Liver (tissue), 9 donors: ENCODE data around the gene ARHGEF1. TPM values are rescaled to one million over a fixed set of nuclear protein-coding genes. Genes with fewer than 3 reads are reported as not detected.

ENCODE experiments used
- DNase-seq: peaks from one replicate; pipeline ENCODE4 v3.0.0-alpha.2; 2017; ENCODE audit warnings: low spot score
- H3K27ac ChIP-seq, 2 donors: one replicate each; pipeline ENCODE4 v1.7.0; 2013; ENCODE audit warnings: inconsistent platforms in 2 of 2, low read length in 2 of 2, control low read depth in 1 of 2, low read depth in 1 of 2, mild to moderate bottlenecking in 1 of 2
- H3K27me3 ChIP-seq, 4 donors: one replicate each; pipeline versions ENCODE4 v1.6.1 to v1.7.0; 2013; ENCODE audit warnings: low read length in 3 of 4, inconsistent platforms in 1 of 4, mild to moderate bottlenecking in 1 of 4, moderate library complexity in 1 of 4; ENCODE audit not compliant: control insufficient read depth in 4 of 4, insufficient read depth in 4 of 4
- H3K36me3 ChIP-seq, 4 donors: one replicate each; pipeline versions ENCODE4 v1.6.1 to v1.7.0; 2013; ENCODE audit warnings: low read length in 3 of 4, mild to moderate bottlenecking in 3 of 4, low read depth in 1 of 4, moderate library complexity in 1 of 4; ENCODE audit not compliant: control insufficient read depth in 4 of 4, insufficient read depth in 3 of 4
- H3K4me1 ChIP-seq, 4 donors: one replicate each; pipeline versions ENCODE4 v1.6.1 to v1.7.0; 2013; ENCODE audit warnings: low read length in 3 of 4, mild to moderate bottlenecking in 3 of 4, moderate library complexity in 1 of 4; ENCODE audit not compliant: control insufficient read depth in 4 of 4, insufficient read depth in 4 of 4
- H3K4me3 ChIP-seq, 3 donors: one replicate each; pipeline versions ENCODE4 v1.6.1 to v1.7.0; 2013; ENCODE audit warnings: low read length in 3 of 3, control low read depth in 1 of 3, low read depth in 1 of 3, mild to moderate bottlenecking in 1 of 3
- H3K9ac ChIP-seq, 2 donors: one replicate each; pipeline ENCODE4 v1.7.0; 2013; ENCODE audit warnings: low read length in 2 of 2, mild to moderate bottlenecking in 2 of 2, moderate library complexity in 2 of 2, control low read depth in 1 of 2, low read depth in 1 of 2
- H3K9me3 ChIP-seq, 4 donors: one replicate each; pipeline versions ENCODE4 v1.6.1 to v1.7.0; 2013; ENCODE audit warnings: low read length in 3 of 4; ENCODE audit not compliant: control insufficient read depth in 4 of 4
- CTCF ChIP-seq: fragments of 150-350 bp; IDR thresholded peaks from 2 replicates; pipeline ENCODE4 v1.5.1; 2017; ENCODE audit warnings: improper control_type of control experiment, low read depth, low read length; ENCODE audit not compliant: missing input control
- FOXA1 ChIP-seq: IDR thresholded peaks from 2 replicates; pipeline ENCODE4 v1.6.1; 2016; ENCODE audit warnings: antibody characterized with exemption
- FOXA2 ChIP-seq: IDR thresholded peaks from 2 replicates; pipeline ENCODE4 v1.6.1; 2016; ENCODE audit warnings: antibody characterized with exemption
- HNF4A ChIP-seq, 2 donors: conservative IDR thresholded peaks; 2 replicates each; pipeline ENCODE4 v1.6.1; 2016; ENCODE audit warnings: antibody characterized with exemption in 2 of 2, mild to moderate bottlenecking in 2 of 2
- HNF4G ChIP-seq: IDR thresholded peaks from 2 replicates; pipeline ENCODE4 v1.6.1; 2016; ENCODE audit warnings: antibody characterized with exemption
- JUND ChIP-seq, 2 donors: IDR thresholded peaks; 2 replicates each; pipeline ENCODE4 v1.6.1; 2016; ENCODE audit warnings: antibody characterized with exemption in 2 of 2
- MAX ChIP-seq: IDR thresholded peaks from 2 replicates; pipeline ENCODE4 v1.6.1; 2016; ENCODE audit warnings: antibody characterized with exemption
- NR2F2 ChIP-seq: IDR thresholded peaks from 2 replicates; pipeline ENCODE4 v1.6.1; 2016; ENCODE audit warnings: antibody characterized with exemption
- RAD21 ChIP-seq, 2 donors: IDR thresholded peaks; 2 replicates each; pipeline ENCODE4 v1.6.1; 2016; ENCODE audit warnings: antibody characterized with exemption in 2 of 2, mild to moderate bottlenecking in 2 of 2
- REST ChIP-seq: IDR thresholded peaks from 2 replicates; pipeline ENCODE4 v1.6.1; 2016; ENCODE audit warnings: antibody characterized with exemption, mild to moderate bottlenecking
- RXRA ChIP-seq, 2 donors: IDR thresholded peaks; 2 replicates each; pipeline ENCODE4 v1.6.1; 2017 to 2018; ENCODE audit warnings: antibody characterized with exemption in 2 of 2, mild to moderate bottlenecking in 1 of 2
- SP1 ChIP-seq: IDR thresholded peaks from 2 replicates; pipeline ENCODE4 v1.6.1; 2018; ENCODE audit warnings: antibody characterized with exemption, mild to moderate bottlenecking
- TAF1 ChIP-seq: conservative IDR thresholded peaks from 2 replicates; pipeline ENCODE4 v1.6.1; 2016; ENCODE audit warnings: antibody characterized with exemption, mild to moderate bottlenecking
- YY1 ChIP-seq: IDR thresholded peaks from 2 replicates; pipeline ENCODE4 v1.6.1; 2016; ENCODE audit warnings: antibody characterized with exemption, mild to moderate bottlenecking
- WGBS: extraction: QIAGEN DNeasy Blood & Tissue Kit; methylation state at CpG from one replicate; pipeline ENCODE4 v1.1.7; 2013; 5-methylcytosine and 5-hydroxymethylcytosine counted together
- polyA plus RNA-seq, 2 donors: library from polyadenylated mRNA; stranded (reverse) in 1 of 2; unstranded in 1 of 2; fragments of 200-250 nt in 1 of 2; fragments of >200 nt in 1 of 2; fragmentation: Nextera tagmentation in 1 of 2; extraction: Ambion mirVana in 1 of 2; gene quantifications; one replicate each; pipeline versions ENCODE4 v1.2.1 to v1.2.3, GENCODE V29; 2013 to 2015
- total RNA-seq, 2 donors: library from RNA; depleted of rRNA; stranded (reverse); fragments of >200 nt; gene quantifications; one replicate each; pipeline ENCODE4 v1.2.3, GENCODE V29; 2014
- donor health status: healthy.
- donor health status: healthy.
- donor health status: healthy.
- donor health status: healthy.
- donor health status: healthy.

The ARHGEF1 gene
- total and polyA plus RNA-seq, 4 donors, result 13.2 to 30.1 (median 18.5) TPM

- no peak overlapping the region for H3K4me3 ChIP-seq
- WGBS, result 79% methylated on average over 2 of the region's 2 CpGs
- peaks cover 0 to 5% (median 0%) of the 10 kb centered on the region in 4 donors for H3K27me3 ChIP-seq
- H3K36me3 ChIP-seq, result no peaks in the 10 kb centered on the region
- no peak overlapping the region for H3K27ac ChIP-seq
- H3K4me1 ChIP-seq, result peaks cover 0 to 10% (median 3%) of the 10 kb centered on the region in 4 donors
- DNase-seq, result no peak
- H3K9me3 ChIP-seq, result no peaks in the 10 kb centered on the region
- TF ChIP-seq MAX, result no peak
- H3K9ac ChIP-seq, result no peak overlapping the region
These were observed 61.4 kb downstream of the ARHGEF1 start for GRCh38 chr19:41944336-41944735.

- 83% methylated on average over 8 of the region's 8 CpGs for WGBS
- no peak for TF ChIP-seq YY1
- TF ChIP-seq NR2F2, result no peak
- no peak for TF ChIP-seq JUND (IDR thresholded peaks at IDR 0.05)
- TF ChIP-seq TAF1, result no peak
- no peak for TF ChIP-seq HNF4G
- no peak for TF ChIP-seq CTCF
- no peak for TF ChIP-seq FOXA1
- TF ChIP-seq RXRA (IDR thresholded peaks at IDR 0.05), result no peak
- no peak for TF ChIP-seq HNF4A (conservative IDR thresholded peaks at IDR 0.05)
- TF ChIP-seq RAD21 (IDR thresholded peaks at IDR 0.05), result no peak
- no peaks in the 10 kb centered on the region for H3K9me3 ChIP-seq
- DNase-seq, result no peak
- peaks cover 0 to 5% (median 0%) of the 10 kb centered on the region in 4 donors for H3K27me3 ChIP-seq
- H3K27ac ChIP-seq, result no peak overlapping the region
- peaks cover 0 to 8% (median 3%) of the 10 kb centered on the region in 4 donors for H3K4me1 ChIP-seq
- no peak overlapping the region for H3K4me3 ChIP-seq
- H3K9ac ChIP-seq, result no peak overlapping the region
- no peaks in the 10 kb centered on the region for H3K36me3 ChIP-seq
These were observed 62.3 kb downstream of the ARHGEF1 start for GRCh38 chr19:41945135-41945766.

- no peak overlapping the region for H3K9ac ChIP-seq
- no peaks in the 10 kb centered on the region for H3K36me3 ChIP-seq
- H3K27me3 ChIP-seq, result no peaks in the 10 kb centered on the region
- H3K4me1 ChIP-seq, result no peaks in the 10 kb centered on the region
- no peak for DNase-seq
- H3K9me3 ChIP-seq, result no peaks in the 10 kb centered on the region
- no peak for TF ChIP-seq MAX
- no peak for TF ChIP-seq FOXA2
- no peak for TF ChIP-seq NR2F2
- TF ChIP-seq SP1, result no peak
- no peak for TF ChIP-seq YY1
- TF ChIP-seq REST, result no peak
- no peak for TF ChIP-seq RXRA (IDR thresholded peaks at IDR 0.05)
- 95% methylated on average over 3 of the region's 3 CpGs for WGBS
- no peak overlapping the region for H3K4me3 ChIP-seq
- H3K27ac ChIP-seq, result no peak overlapping the region
These were observed 64.1 kb downstream of the ARHGEF1 start for GRCh38 chr19:41947091-41947490.
